GM18909 (cell line): ENCODE measurements around the gene PAGR1.
A peak's percentile ranks its signal among the peaks of the same experiment; 100 is the strongest.
"Not testable (repeated sequence)": the region's sequence is repeated elsewhere in the genome, so short reads cannot be mapped to it uniquely, and the experiment has no call there.

Source experiments
- ATAC-seq: cut with Tn5 transposase; IDR thresholded peaks from one replicate; pipeline ENCODE4 v1.9.1; 2021; ENCODE audit warnings: mild to moderate bottlenecking; ENCODE audit not compliant: unreplicated experiment, poor library complexity

Gene PAGR1

DNA sequence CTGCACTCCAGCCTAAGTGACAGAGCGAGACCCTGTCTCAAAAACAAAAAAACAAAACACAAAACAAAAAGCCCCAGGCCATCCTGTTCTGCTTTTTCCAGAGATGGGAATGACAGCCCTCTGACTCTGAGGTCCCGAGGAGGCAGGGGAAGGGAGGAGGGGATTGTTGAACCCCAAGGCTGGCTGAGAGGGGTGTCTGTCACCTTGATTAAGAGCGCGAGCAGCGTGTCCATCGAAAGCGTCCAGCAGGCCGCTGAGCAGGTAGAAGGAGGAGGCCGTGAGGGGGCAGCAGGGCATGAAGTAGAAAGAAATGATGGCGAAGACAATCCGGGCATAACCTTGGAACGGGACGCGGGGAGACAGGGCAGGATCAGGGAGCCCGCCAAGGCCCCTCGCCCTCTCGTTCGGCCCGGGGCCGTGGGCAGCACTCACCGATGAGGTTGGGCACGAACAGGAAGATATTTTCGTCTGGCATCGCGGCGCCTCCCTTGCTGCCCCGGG, 46.5 kb downstream of the PAGR1 start:
- no peak for ATAC-seq

DNA sequence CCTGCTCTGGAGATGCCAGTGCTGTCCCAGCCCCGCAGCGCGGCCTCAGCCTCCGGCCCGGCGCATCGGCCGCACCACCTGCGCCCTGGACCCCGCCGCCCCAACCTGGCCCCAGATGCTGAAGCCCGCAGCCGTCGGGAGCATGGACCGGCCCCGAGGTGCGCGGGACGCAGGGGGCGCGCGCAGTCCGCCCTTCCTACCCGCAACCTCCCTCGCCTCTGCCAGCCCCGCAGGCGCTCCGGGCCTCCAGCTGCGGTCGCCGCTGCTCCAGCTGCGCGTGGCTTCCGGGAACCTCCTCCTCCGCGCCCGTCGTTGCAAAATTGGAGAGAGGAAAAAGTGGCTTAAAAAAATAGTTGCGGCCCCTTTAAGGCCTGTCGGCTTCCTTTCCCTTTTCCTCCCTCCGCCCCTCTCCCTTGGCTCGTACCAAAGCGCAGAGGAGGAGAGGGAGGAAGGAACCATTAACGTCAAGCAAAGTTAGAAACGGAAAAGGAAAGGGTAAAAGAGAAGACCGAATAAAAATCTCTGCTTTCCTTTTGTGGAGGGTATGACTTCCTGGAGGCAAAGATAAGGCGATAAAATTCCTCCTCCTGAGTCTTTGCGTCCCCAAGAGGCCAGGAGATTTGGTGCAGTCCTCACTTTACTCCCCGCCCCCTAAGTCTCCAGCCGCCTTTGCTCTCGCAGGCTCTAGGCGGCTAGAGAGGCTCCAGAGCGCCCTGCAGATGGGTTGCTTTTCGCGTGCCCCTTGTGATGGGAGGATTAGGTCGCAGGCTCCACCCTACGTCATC, 47.1 kb downstream of the PAGR1 start, which contains the start of gene CDIPT:
Gene CDIPT (minus strand): TSS at position 343 of the 785 bp plus-strand sequence. CDS start 369 bp downstream, outside the sequence.
- ATAC-seq: peak; percentile 94

DNA sequence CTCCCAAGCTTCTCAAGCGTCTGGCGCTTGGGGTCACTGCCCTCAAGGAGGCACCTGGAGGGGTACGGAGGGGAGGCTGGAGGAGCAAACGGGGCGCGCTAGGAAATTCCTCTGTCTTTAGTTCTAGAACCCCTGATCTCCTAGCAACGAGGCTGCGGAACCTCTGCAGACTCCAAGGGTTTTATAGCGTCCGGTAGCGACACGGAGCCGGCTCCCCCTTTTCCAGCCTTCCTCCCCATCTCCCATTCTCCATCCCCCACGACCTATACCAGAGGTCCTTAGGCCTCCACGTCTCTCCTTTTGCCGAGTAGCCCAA, 47.7 kb downstream of the PAGR1 start:
- ATAC-seq: no peak

DNA sequence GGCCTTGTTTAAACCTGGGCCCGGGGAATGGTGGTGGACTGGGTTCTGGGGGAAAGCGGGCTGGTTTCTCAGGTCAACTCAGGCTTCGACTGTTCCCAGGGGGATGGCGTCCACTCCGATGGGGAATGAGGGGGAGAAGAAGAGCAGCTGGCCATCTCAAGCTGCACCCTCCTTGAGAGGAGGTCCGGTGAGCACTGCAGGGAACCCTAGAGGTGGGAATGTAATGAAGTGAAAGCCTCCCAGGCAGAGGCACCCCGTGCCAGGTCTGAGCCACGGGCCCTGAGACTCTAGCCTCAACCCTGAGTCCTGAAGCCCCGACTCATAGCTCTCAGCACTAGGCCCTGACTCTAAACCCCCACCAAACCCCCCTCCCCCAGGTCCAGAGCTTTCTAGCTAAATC, 48.3 kb downstream of the PAGR1 start:
- no peak for ATAC-seq

DNA sequence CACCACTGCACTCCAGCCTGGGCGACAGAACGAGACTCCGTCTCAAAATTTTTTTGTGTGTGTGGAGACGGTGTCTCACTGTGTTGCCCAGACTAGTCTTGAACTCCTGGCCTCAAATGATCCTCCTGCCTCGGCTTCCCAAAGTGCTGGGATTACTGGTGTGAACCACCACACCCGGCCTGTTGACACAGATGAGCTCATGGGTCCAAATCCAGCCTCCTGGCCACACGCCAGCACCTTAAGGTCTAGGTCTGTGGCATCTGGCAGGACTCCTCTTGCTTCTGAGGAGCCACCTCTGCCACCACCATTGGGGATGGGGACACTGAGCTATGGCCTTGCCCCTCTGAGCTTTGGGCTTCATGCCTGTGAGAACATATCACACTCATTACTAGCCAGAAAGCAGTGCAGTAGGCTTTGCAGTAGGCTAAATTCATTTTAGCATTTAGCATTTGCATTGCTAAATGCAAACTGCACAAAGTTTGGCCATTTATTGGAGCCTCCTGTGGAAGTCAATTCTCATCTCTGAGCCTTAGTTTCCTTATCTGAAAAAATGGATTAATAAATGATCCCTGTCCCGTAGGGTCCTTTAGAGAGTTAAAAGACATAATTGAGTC, 52.6 kb downstream of the PAGR1 start:
- no peak for ATAC-seq

DNA sequence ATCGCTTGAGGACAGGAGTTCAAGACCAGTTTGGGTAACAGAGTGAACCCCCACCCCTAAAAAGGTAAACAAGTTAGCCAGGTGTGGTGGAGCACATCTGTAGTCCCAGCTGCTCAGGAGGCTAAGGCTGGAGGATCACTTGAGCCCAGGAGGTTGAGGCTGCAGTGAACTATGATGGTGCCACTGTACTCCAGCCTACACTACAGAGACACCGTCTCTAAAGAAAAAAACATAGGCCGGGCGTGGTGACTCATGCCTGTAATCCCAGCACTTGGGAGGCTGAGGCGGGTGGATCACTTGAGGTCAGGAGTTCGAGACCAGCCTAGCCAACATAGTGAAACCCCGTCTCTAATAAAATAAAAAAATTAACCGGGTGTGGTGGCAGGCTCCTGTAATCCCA, 53.1 kb downstream of the PAGR1 start:
- not testable (repeated sequence) for ATAC-seq
